Measurements from ENCODE around the gene CASP2. TPM values are rescaled to one million over a fixed set of nuclear protein-coding genes. Genes with fewer than 3 reads are reported as not detected.

Gene CASP2
- polyA plus RNA-seq, 1 donor (not counting 4 experiments of a cell fraction or from before 2014, with no cell fraction given): 12.8 TPM

GRCh38 chr7:143345428-143345900 is 57.3 kb downstream of the CASP2 start:
- no peaks in the 10 kb centered on the region for H3K9me1 ChIP-seq (ENCODE audit: control insufficient read depth, extremely low read depth, insufficient read depth, low read length)
- peak overlapping the region; percentile 70 for H3K4me2 ChIP-seq (ENCODE audit: control insufficient read depth, extremely low read depth, insufficient read depth, low read depth, low read length)
- FAIRE-seq: no peak
- no peak overlapping the region for H3K27ac ChIP-seq (ENCODE audit: control insufficient read depth, insufficient read depth, low read length)
- H3K27me3 ChIP-seq (ENCODE audit: control insufficient read depth, extremely low read depth, insufficient read depth, low read length): peaks cover 16% of the 10 kb centered on the region
- no peaks in the 10 kb centered on the region for H3K4me1 ChIP-seq (ENCODE audit: control insufficient read depth, extremely low read depth, insufficient read depth, low read length)
- no peaks in the 10 kb centered on the region for H3K9me3 ChIP-seq (ENCODE audit: control insufficient read depth, low read depth, low read length)
- H2AFZ ChIP-seq (ENCODE audit: control insufficient read depth, low read length): peak overlapping the region; percentile 76
- no peak overlapping the region for H3K9ac ChIP-seq (ENCODE audit: control insufficient read depth, extremely low read depth, insufficient read depth, low read length)
- peak overlapping the region in 1 of 3 experiments; percentile 23 for H3K4me3 ChIP-seq (ENCODE audit: control insufficient read depth in 2 of 3, extremely low read depth in 1 of 3, insufficient read depth in 2 of 3, low read depth in 1 of 3, low read length in 3 of 3)
- dilution Hi-C loops (cut with MboI; ENCODE audit: extremely low pct_ligation_motif_present, low sequenced_read_pairs): no loop called here
- TF ChIP-seq CTCF (optimal IDR thresholded peaks at IDR 0.05 in 1 of 3, IDR thresholded peaks at IDR 0.05 in 1 of 3, conservative IDR thresholded peaks at IDR 0.05 in 1 of 3; ENCODE audit: extremely low read depth in 1 of 3, insufficient read depth in 2 of 3, low read length in 3 of 3) (peak; percentile 53 to 88 (median 88)), EZH2 (IDR thresholded peaks at IDR 0.05; ENCODE audit: low read length) (no peak)
- H3K36me3 ChIP-seq (ENCODE audit: control insufficient read depth in 2 of 2, extremely low read depth in 1 of 2, insufficient read depth in 2 of 2, low read length in 2 of 2): no peaks in the 10 kb centered on the region
- no peak for DNase-seq (ENCODE audit: low read depth, low spot score)
- no peaks in the 10 kb centered on the region for H3K79me2 ChIP-seq (ENCODE audit: control insufficient read depth, insufficient read depth, low read length)
- no peaks in the 10 kb centered on the region for H4K20me1 ChIP-seq (ENCODE audit: control insufficient read depth, extremely low read depth, insufficient read depth, low read length)

GRCh38 chr7:143346018-143346417 is 57.9 kb downstream of the CASP2 start:
- FAIRE-seq (no peak), DNase-seq (ENCODE audit: low read depth, low spot score) (no peak)
- H3K27me3 ChIP-seq (ENCODE audit: control insufficient read depth, extremely low read depth, insufficient read depth, low read length): peaks cover 16% of the 10 kb centered on the region
- no peak overlapping the region for H3K27ac ChIP-seq (ENCODE audit: control insufficient read depth, insufficient read depth, low read length)
- no peak overlapping the region for H3K9ac ChIP-seq (ENCODE audit: control insufficient read depth, extremely low read depth, insufficient read depth, low read length)
- no peak overlapping the region for H3K4me3 ChIP-seq (ENCODE audit: control insufficient read depth in 2 of 3, extremely low read depth in 1 of 3, insufficient read depth in 2 of 3, low read depth in 1 of 3, low read length in 3 of 3)
- no peaks in the 10 kb centered on the region for H3K9me3 ChIP-seq (ENCODE audit: control insufficient read depth, low read depth, low read length)
- TF ChIP-seq EZH2 (IDR thresholded peaks at IDR 0.05; ENCODE audit: low read length) (no peak), CTCF (optimal IDR thresholded peaks at IDR 0.05 in 1 of 3, IDR thresholded peaks at IDR 0.05 in 1 of 3, conservative IDR thresholded peaks at IDR 0.05 in 1 of 3; ENCODE audit: extremely low read depth in 1 of 3, insufficient read depth in 2 of 3, low read length in 3 of 3) (no peak)
- H3K4me2 ChIP-seq (ENCODE audit: control insufficient read depth, extremely low read depth, insufficient read depth, low read depth, low read length): no peak overlapping the region
- H2AFZ ChIP-seq (ENCODE audit: control insufficient read depth, low read length): no peak overlapping the region
- no peaks in the 10 kb centered on the region for H3K36me3 ChIP-seq (ENCODE audit: control insufficient read depth in 2 of 2, extremely low read depth in 1 of 2, insufficient read depth in 2 of 2, low read length in 2 of 2)
- H3K4me1 ChIP-seq (ENCODE audit: control insufficient read depth, extremely low read depth, insufficient read depth, low read length): no peaks in the 10 kb centered on the region
- no peaks in the 10 kb centered on the region for H3K9me1 ChIP-seq (ENCODE audit: control insufficient read depth, extremely low read depth, insufficient read depth, low read length)
- dilution Hi-C loops (cut with MboI; ENCODE audit: extremely low pct_ligation_motif_present, low sequenced_read_pairs): no loop called here
- no peaks in the 10 kb centered on the region for H4K20me1 ChIP-seq (ENCODE audit: control insufficient read depth, extremely low read depth, insufficient read depth, low read length)
- H3K79me2 ChIP-seq (ENCODE audit: control insufficient read depth, insufficient read depth, low read length): no peaks in the 10 kb centered on the region

Measured in keratinocyte (primary cell).